Large intestine (tissue), 3 donors: ENCODE data around the gene LTBP2. TPM values are rescaled to one million over a fixed set of nuclear protein-coding genes. Genes with fewer than 3 reads are reported as not detected.

Experiments used
- DNase-seq, 2 donors: peaks; one replicate each; pipeline versions ENCODE4 v3.0.0 to v3.0.0-alpha.2; 2013
- H3K27ac ChIP-seq: one replicate; pipeline ENCODE4 v1.5.1; 2013; ENCODE audit warnings: low read length
- H3K27me3 ChIP-seq: 2 replicates; pipeline ENCODE4 v1.6.1; 2013; ENCODE audit warnings: low read length; ENCODE audit not compliant: control insufficient read depth, insufficient read depth
- H3K36me3 ChIP-seq: 2 replicates; pipeline ENCODE4 v1.6.1; 2013; ENCODE audit warnings: low read length; ENCODE audit not compliant: control insufficient read depth, insufficient read depth
- H3K4me1 ChIP-seq: one replicate; pipeline ENCODE4 v1.6.1; 2013; ENCODE audit warnings: low read length; ENCODE audit not compliant: control insufficient read depth, insufficient read depth
- H3K4me3 ChIP-seq: one replicate; pipeline ENCODE4 v1.5.1; 2013; ENCODE audit warnings: low read length
- H3K9me3 ChIP-seq: one replicate; pipeline ENCODE4 v1.6.1; 2013; ENCODE audit warnings: mild to moderate bottlenecking, low read depth, low read length, moderate library complexity; ENCODE audit not compliant: control insufficient read depth
- WGBS: methylation state at CpG from one replicate; pipeline ENCODE4 v1.1.5; 2013; ENCODE audit warnings: low lambda C conversion rate; ENCODE audit not compliant: insufficient coverage; 5-methylcytosine and 5-hydroxymethylcytosine counted together
- polyA plus RNA-seq: library from polyadenylated mRNA; unstranded; fragments of 120-200 nt; gene quantifications from one replicate; pipeline ENCODE4 v1.2.1, GENCODE V29; 2013

The LTBP2 gene
- polyA plus RNA-seq, 1 donor = 3.5 TPM

DNA sequence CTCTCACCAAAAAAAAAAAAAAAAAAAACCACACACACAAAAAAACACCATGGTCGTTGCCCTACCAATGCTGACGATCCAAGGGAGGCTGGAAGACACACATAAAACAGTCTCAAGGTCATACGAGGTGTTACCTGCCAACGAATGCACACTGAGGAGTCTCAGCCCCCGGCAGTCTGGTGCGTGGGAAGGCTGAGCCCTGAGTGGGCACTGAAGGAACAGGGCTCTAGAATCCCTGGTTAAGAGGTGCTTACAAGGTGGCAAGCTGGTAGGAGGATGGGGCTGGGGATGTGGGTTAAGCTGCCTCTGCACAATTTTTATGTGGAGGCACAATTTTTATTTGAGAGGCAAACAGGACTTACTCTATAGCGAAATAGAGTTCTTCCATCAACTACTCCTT lies 7.9 kb downstream of the LTBP2 start:
- Histone ChIP-seq H3K27ac (no peak overlapping the region), H3K27me3 (peaks cover 5% of the 10 kb centered on the region), H3K36me3 (no peaks in the 10 kb centered on the region), H3K9me3 (no peaks in the 10 kb centered on the region), H3K4me3 (no peak overlapping the region), H3K4me1 (peaks cover 10% of the 10 kb centered on the region)
- DNase-seq = no peak
- WGBS = 100% methylated on average over 1 of the region's 7 CpGs

GRCh38 chr14:74601982-74602381 lies 10.1 kb downstream of the LTBP2 start:
- H3K27ac ChIP-seq = no peak overlapping the region
- no peaks in the 10 kb centered on the region for H3K9me3 ChIP-seq
- peaks cover 5% of the 10 kb centered on the region for H3K27me3 ChIP-seq
- peak; percentile 68 to 79 for DNase-seq
- no peak overlapping the region for H3K4me3 ChIP-seq
- H3K4me1 ChIP-seq = peaks cover 13% of the 10 kb centered on the region
- no CpG with 5 or more reads among the region's 11 CpGs for WGBS
- no peaks in the 10 kb centered on the region for H3K36me3 ChIP-seq

DNA sequence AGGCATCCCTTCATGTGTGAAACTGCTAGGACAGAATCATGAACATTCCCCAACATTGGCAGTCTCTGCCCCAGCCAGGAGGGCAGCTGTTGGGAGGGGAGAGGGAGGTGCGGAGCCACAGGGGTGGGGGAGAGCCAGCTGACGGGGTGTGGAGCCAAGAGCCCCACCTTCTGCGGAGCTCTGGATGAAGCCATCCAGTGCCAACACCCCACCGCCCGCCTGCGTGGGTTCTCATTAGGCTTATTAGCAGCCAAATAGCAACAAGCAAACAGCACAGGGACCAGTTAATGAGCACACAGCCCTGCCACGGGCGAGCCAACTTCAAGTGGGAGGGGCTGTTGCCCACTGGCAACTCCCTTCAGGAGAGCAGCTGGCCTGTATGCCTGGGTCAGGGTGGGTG lies 12.1 kb downstream of the LTBP2 start:
- Histone ChIP-seq H3K27ac (no peak overlapping the region), H3K4me3 (no peak overlapping the region), H3K27me3 (peaks cover 5% of the 10 kb centered on the region), H3K9me3 (no peaks in the 10 kb centered on the region), H3K36me3 (no peaks in the 10 kb centered on the region), H3K4me1 (peaks cover 18% of the 10 kb centered on the region)
- no peak for DNase-seq
- no CpG with 5 or more reads among the region's 8 CpGs for WGBS

DNA sequence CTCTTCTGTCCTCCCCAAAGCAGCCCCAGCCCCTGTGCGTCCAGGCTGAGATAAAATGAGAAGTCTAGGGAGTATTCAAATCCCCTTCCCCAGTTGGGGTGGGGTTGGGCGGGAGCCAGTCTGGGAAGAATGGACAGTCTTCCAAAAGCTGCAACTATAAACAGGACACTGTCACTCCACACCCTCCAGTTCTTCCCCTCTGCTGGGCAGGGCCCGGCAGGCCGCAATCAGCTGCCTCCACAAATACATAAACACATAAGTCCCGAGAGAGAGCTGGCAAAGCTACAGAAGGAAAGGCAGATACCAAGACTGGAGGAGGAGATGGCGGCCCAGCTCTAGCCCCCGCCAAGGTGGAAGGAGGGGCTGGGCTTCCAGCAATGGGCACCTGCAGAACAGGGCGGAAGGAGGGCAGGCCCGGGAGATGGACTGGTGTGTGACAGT lies 12.7 kb downstream of the LTBP2 start:
- Histone ChIP-seq H3K4me3 (no peak overlapping the region), H3K9me3 (no peaks in the 10 kb centered on the region), H3K27ac (no peak overlapping the region), H3K36me3 (no peaks in the 10 kb centered on the region), H3K27me3 (peaks cover 5% of the 10 kb centered on the region), H3K4me1 (peaks cover 24% of the 10 kb centered on the region)
- DNase-seq = peak in 1 of 2 donors; percentile 37
- WGBS = no CpG with 5 or more reads among the region's 9 CpGs

- Histone ChIP-seq H3K4me3 (no peak overlapping the region), H3K4me1 (peaks cover 43% of the 10 kb centered on the region), H3K27ac (no peak overlapping the region), H3K9me3 (no peaks in the 10 kb centered on the region), H3K27me3 (no peaks in the 10 kb centered on the region), H3K36me3 (no peaks in the 10 kb centered on the region)
- 100% methylated on average over 4 of the region's 12 CpGs for WGBS
- no peak for DNase-seq
Observed at GRCh38 chr14:74596741-74597450, 15.1 kb downstream of the LTBP2 start.

DNA sequence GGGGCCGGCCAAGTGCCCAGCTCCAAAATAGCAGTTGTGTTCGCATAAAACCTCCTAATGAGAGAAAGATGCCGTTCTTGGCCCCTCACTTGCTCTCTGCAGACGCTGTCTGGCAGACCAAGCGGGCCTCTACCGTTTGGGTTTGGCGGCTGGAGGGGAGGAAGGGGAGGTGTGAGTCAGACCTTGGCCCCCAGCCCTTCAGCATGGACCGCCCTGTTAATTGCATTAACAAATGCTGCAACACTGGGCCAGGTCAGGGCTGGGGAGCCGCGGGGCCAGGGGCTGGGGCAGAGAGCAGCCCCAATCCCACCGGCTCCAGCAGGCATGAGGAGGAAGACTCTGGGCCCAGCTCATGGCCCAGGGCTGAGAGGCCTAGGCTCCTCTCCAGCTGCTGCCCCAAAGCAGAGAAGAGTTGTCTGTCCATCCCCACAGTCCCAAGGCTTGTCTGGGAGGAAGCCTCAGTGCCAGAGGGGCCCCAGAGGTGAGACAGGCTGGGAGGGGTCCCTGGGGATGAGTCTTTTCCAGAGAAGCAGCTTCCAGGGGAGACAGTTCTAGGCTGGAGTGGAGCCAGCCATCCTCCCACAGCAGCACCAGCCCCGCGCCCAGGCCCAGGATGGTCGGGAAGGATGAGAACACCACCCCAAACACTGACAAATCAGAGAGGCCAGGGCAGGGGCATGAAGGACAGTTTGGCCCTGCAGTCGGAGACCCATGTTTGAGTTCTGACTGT lies 16.9 kb downstream of the LTBP2 start:
- peaks cover 40% of the 10 kb centered on the region for H3K4me1 ChIP-seq
- no peaks in the 10 kb centered on the region for H3K9me3 ChIP-seq
- H3K27ac ChIP-seq = peak overlapping the region; percentile 6
- peak in 1 of 2 donors; percentile 43 for DNase-seq
- WGBS = no CpG with 5 or more reads among the region's 15 CpGs
- H3K36me3 ChIP-seq = no peaks in the 10 kb centered on the region
- H3K4me3 ChIP-seq = no peak overlapping the region
- no peaks in the 10 kb centered on the region for H3K27me3 ChIP-seq

DNA sequence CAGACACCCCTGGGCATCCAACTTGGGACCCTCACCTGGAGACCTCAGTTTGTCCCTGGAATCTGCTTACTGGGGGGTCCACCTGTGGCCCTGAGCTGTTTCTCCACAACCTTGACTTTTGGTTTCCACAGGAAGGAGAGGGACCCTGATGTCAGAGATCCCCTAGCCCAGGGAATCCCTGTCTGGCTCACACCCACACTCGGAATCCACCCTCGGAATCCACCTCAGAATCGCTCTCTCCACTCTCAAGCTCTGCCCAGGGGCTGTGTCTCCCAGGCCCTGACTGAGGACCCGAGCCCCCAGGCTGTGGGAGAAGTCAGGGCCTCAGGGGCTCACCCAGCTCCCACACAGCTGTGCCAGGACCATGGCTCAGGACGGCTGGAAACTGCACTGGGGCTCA lies 17.4 kb downstream of the LTBP2 start:
- Histone ChIP-seq H3K9me3 (no peaks in the 10 kb centered on the region), H3K27ac (peak overlapping the region; percentile 6), H3K36me3 (no peaks in the 10 kb centered on the region), H3K4me3 (no peak overlapping the region), H3K27me3 (no peaks in the 10 kb centered on the region), H3K4me1 (peaks cover 39% of the 10 kb centered on the region)
- no peak for DNase-seq
- no CpG with 5 or more reads among the region's 5 CpGs for WGBS

- DNase-seq = peak in 1 of 2 donors; percentile 54
- H3K27me3 ChIP-seq = no peaks in the 10 kb centered on the region
- WGBS = 80% methylated on average over 1 of the region's 7 CpGs
- peak overlapping the region; percentile 71 for H3K27ac ChIP-seq
- no peaks in the 10 kb centered on the region for H3K9me3 ChIP-seq
- H3K36me3 ChIP-seq = no peaks in the 10 kb centered on the region
- H3K4me1 ChIP-seq = peaks cover 33% of the 10 kb centered on the region
- no peak overlapping the region for H3K4me3 ChIP-seq
Observed at GRCh38 chr14:74594029-74594428, 18.0 kb downstream of the LTBP2 start.

DNA sequence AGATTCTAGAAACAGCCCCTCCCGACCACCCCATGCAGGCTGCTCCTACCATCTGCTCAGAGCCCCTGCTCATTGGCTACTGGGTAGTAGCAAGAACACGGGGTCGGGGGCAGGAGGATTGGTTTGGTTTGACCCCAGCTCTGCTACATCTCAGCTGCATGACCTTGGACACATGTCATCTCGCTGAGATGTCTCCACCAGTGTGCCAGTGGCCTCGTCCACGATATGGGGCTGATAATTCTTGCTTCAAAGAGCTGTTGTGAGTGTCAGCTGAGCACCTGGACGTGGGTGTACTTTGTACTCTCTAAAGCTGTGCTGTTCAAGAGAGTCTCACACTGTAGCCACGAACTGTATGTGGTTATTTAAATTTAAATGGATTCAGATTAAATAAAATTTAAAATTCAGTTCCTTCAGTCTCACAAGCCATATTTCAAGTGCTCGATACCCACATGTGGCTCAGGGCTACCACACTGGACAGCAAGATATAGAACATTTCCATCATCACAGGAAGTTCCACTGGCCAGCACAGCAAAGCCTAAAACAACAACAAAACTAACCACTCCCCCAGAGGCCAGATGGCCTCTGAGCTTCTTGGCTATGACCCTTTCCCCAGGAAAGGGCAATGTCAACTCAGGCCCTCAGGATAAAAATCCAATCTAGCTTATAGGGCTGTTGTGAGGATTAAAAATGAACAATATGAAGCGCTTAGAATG lies 18.6 kb downstream of the LTBP2 start:
- Histone ChIP-seq H3K27me3 (no peaks in the 10 kb centered on the region), H3K27ac (peak overlapping the region; percentile 71), H3K4me1 (peaks cover 31% of the 10 kb centered on the region), H3K4me3 (no peak overlapping the region), H3K36me3 (no peaks in the 10 kb centered on the region), H3K9me3 (no peaks in the 10 kb centered on the region)
- DNase-seq = peak; percentile 83 to 91
- no CpG with 5 or more reads among the region's 10 CpGs for WGBS

GRCh38 chr14:74592476-74593201 lies 19.4 kb downstream of the LTBP2 start:
- H3K9me3 ChIP-seq = no peaks in the 10 kb centered on the region
- H3K27ac ChIP-seq = peak overlapping the region; percentile 47
- peaks cover 31% of the 10 kb centered on the region for H3K4me1 ChIP-seq
- no peaks in the 10 kb centered on the region for H3K36me3 ChIP-seq
- no peaks in the 10 kb centered on the region for H3K27me3 ChIP-seq
- WGBS = no CpG with 5 or more reads among the region's 13 CpGs
- DNase-seq = no peak
- no peak overlapping the region for H3K4me3 ChIP-seq
